ENCODE measurements around the gene HTT. TPM values are rescaled to one million over a fixed set of nuclear protein-coding genes. Genes with fewer than 3 reads are reported as not detected.

Gene HTT
- total RNA-seq, 1 donor from 2014 or later = 49.8 TPM

- no peaks in the 10 kb centered on the region for H3K9me3 ChIP-seq
- peak in 1 of 2 donors; percentile 92 for DNase-seq (ENCODE audit: extremely low spot score in 2 of 2)
- peak overlapping the region; percentile 80 for H3K27ac ChIP-seq
- no peak overlapping the region for H3K4me3 ChIP-seq
- H3K27me3 ChIP-seq = no peaks in the 10 kb centered on the region
- intact Hi-C loops (cut with DNase I) = no loop called here
- peak; percentile 63 to 91 for TF ChIP-seq POLR2AphosphoS5 (IDR thresholded peaks at IDR 0.05; ENCODE audit: insufficient read depth in 1 of 2, low read depth in 1 of 2)
- no peak for TF ChIP-seq POLR2A (IDR thresholded peaks at IDR 0.05)
- peak; percentile 95 to 98 (median 95) for TF ChIP-seq CTCF (IDR thresholded peaks at IDR 0.05)
- H3K4me1 ChIP-seq = peaks cover 27% of the 10 kb centered on the region
- peaks cover 0 to 29% of the 10 kb centered on the region in 2 donors for H3K36me3 ChIP-seq
Measured at GRCh38 chr4:3106339-3107186, 32.1 kb downstream of the HTT start.

- Histone ChIP-seq H3K27ac (peak overlapping the region; percentile 80), H3K4me3 (no peak overlapping the region), H3K36me3 (peaks cover 0 to 29% of the 10 kb centered on the region in 2 donors), H3K9me3 (no peaks in the 10 kb centered on the region), H3K27me3 (no peaks in the 10 kb centered on the region), H3K4me1 (peaks cover 27% of the 10 kb centered on the region)
- intact Hi-C loops (cut with DNase I) = no loop called here
- TF ChIP-seq POLR2A (IDR thresholded peaks at IDR 0.05) = no peak
- TF ChIP-seq CTCF (IDR thresholded peaks at IDR 0.05) = no peak
- TF ChIP-seq POLR2AphosphoS5 (IDR thresholded peaks at IDR 0.05; ENCODE audit: insufficient read depth in 1 of 2, low read depth in 1 of 2) = no peak
- DNase-seq (ENCODE audit: extremely low spot score in 2 of 2) = peak in 1 of 2 donors; percentile 74
Measured at GRCh38 chr4:3107271-3107670, 32.8 kb downstream of the HTT start.

GRCh38 chr4:3107691-3108121 is 33.2 kb downstream of the HTT start:
- Histone ChIP-seq H3K27ac (peak overlapping the region; percentile 80), H3K27me3 (no peaks in the 10 kb centered on the region), H3K36me3 (peaks cover 0 to 29% of the 10 kb centered on the region in 2 donors), H3K4me1 (peaks cover 27% of the 10 kb centered on the region), H3K9me3 (no peaks in the 10 kb centered on the region), H3K4me3 (no peak overlapping the region)
- intact Hi-C loops (cut with DNase I) = no loop called here
- TF ChIP-seq POLR2A (IDR thresholded peaks at IDR 0.05) = no peak
- no peak for TF ChIP-seq CTCF (IDR thresholded peaks at IDR 0.05)
- TF ChIP-seq POLR2AphosphoS5 (IDR thresholded peaks at IDR 0.05; ENCODE audit: insufficient read depth in 1 of 2, low read depth in 1 of 2) = no peak
- DNase-seq (ENCODE audit: extremely low spot score in 2 of 2) = peak in 1 of 2 donors; percentile 64

GRCh38 chr4:3108211-3108610 is 33.7 kb downstream of the HTT start:
- no peak for TF ChIP-seq POLR2AphosphoS5 (IDR thresholded peaks at IDR 0.05; ENCODE audit: insufficient read depth in 1 of 2, low read depth in 1 of 2)
- no peak for TF ChIP-seq POLR2A (IDR thresholded peaks at IDR 0.05)
- no peak for TF ChIP-seq CTCF (IDR thresholded peaks at IDR 0.05)
- DNase-seq (ENCODE audit: extremely low spot score in 2 of 2) = peak in 1 of 2 donors; percentile 20
- Histone ChIP-seq H3K4me3 (no peak overlapping the region), H3K36me3 (peaks cover 0 to 29% of the 10 kb centered on the region in 2 donors), H3K27ac (peak overlapping the region; percentile 80), H3K27me3 (no peaks in the 10 kb centered on the region), H3K9me3 (no peaks in the 10 kb centered on the region), H3K4me1 (peaks cover 27% of the 10 kb centered on the region)
- intact Hi-C loops (cut with DNase I) = no loop called here

GRCh38 chr4:3111461-3111860 is 37.0 kb downstream of the HTT start:
- H3K27me3 ChIP-seq = no peaks in the 10 kb centered on the region
- TF ChIP-seq CTCF (IDR thresholded peaks at IDR 0.05) (no peak), POLR2AphosphoS5 (IDR thresholded peaks at IDR 0.05; ENCODE audit: insufficient read depth in 1 of 2, low read depth in 1 of 2) (no peak), POLR2A (IDR thresholded peaks at IDR 0.05) (no peak)
- H3K4me3 ChIP-seq = no peak overlapping the region
- peak overlapping the region; percentile 37 for H3K27ac ChIP-seq
- intact Hi-C loops (cut with DNase I) = no loop called here
- no peaks in the 10 kb centered on the region for H3K9me3 ChIP-seq
- peaks cover 0 to 28% of the 10 kb centered on the region in 2 donors for H3K36me3 ChIP-seq
- no peak for DNase-seq (ENCODE audit: extremely low spot score in 2 of 2)
- peaks cover 25% of the 10 kb centered on the region for H3K4me1 ChIP-seq
